ENCODE measurements around the gene TEDC1.

The TEDC1 gene

GRCh38 chr14:105452963-105453362, 38.1 kb upstream of the TEDC1 start:
- H3K4me3 Mint-ChIP-seq: no peak overlapping the region
- no peaks in the 10 kb centered on the region for H3K4me1 Mint-ChIP-seq (ENCODE audit: low read depth)
- no peak overlapping the region for H3K27ac Mint-ChIP-seq
- H3K27me3 Mint-ChIP-seq: no peaks in the 10 kb centered on the region
- H3K9me3 Mint-ChIP-seq: no peaks in the 10 kb centered on the region
- no peak for DNase-seq
- peaks cover 86% of the 10 kb centered on the region for H3K36me3 Mint-ChIP-seq (ENCODE audit: low read depth)

- peak overlapping the region; percentile 47 for H3K27ac Mint-ChIP-seq
- no peak overlapping the region for H3K4me3 Mint-ChIP-seq
- no peak for DNase-seq
- H3K4me1 Mint-ChIP-seq (ENCODE audit: low read depth): no peaks in the 10 kb centered on the region
- no peaks in the 10 kb centered on the region for H3K27me3 Mint-ChIP-seq
- H3K9me3 Mint-ChIP-seq: no peaks in the 10 kb centered on the region
- H3K36me3 Mint-ChIP-seq (ENCODE audit: low read depth): peaks cover 79% of the 10 kb centered on the region
These were observed 37.2 kb upstream of the TEDC1 start for GRCh38 chr14:105453847-105454246.

GRCh38 chr14:105455086-105455640, 35.9 kb upstream of the TEDC1 start:
- Mint-ChIP-seq H3K9me3 (no peaks in the 10 kb centered on the region), H3K27me3 (no peaks in the 10 kb centered on the region), H3K27ac (no peak overlapping the region), H3K4me1 (ENCODE audit: low read depth) (no peaks in the 10 kb centered on the region), H3K36me3 (ENCODE audit: low read depth) (peaks cover 72% of the 10 kb centered on the region), H3K4me3 (no peak overlapping the region)
- no peak for DNase-seq

- H3K9me3 Mint-ChIP-seq: no peaks in the 10 kb centered on the region
- DNase-seq: no peak
- no peaks in the 10 kb centered on the region for H3K27me3 Mint-ChIP-seq
- no peaks in the 10 kb centered on the region for H3K4me1 Mint-ChIP-seq (ENCODE audit: low read depth)
- H3K36me3 Mint-ChIP-seq (ENCODE audit: low read depth): peaks cover 73% of the 10 kb centered on the region
- no peak overlapping the region for H3K27ac Mint-ChIP-seq
- H3K4me3 Mint-ChIP-seq: no peak overlapping the region
These were observed 35.0 kb upstream of the TEDC1 start for GRCh38 chr14:105455766-105456660.

GRCh38 chr14:105456736-105457617, 34.1 kb upstream of the TEDC1 start:
- no peak overlapping the region for H3K4me3 Mint-ChIP-seq
- no peaks in the 10 kb centered on the region for H3K27me3 Mint-ChIP-seq
- H3K36me3 Mint-ChIP-seq (ENCODE audit: low read depth): peaks cover 73% of the 10 kb centered on the region
- H3K9me3 Mint-ChIP-seq: no peaks in the 10 kb centered on the region
- H3K4me1 Mint-ChIP-seq (ENCODE audit: low read depth): no peaks in the 10 kb centered on the region
- no peak overlapping the region for H3K27ac Mint-ChIP-seq
- no peak for DNase-seq

GRCh38 chr14:105458010-105458409, 33.0 kb upstream of the TEDC1 start:
- no peak for DNase-seq
- Mint-ChIP-seq H3K4me3 (no peak overlapping the region), H3K4me1 (ENCODE audit: low read depth) (no peaks in the 10 kb centered on the region), H3K36me3 (ENCODE audit: low read depth) (peaks cover 73% of the 10 kb centered on the region), H3K27ac (no peak overlapping the region), H3K9me3 (no peaks in the 10 kb centered on the region), H3K27me3 (no peaks in the 10 kb centered on the region)

- Mint-ChIP-seq H3K27ac (no peak overlapping the region), H3K9me3 (no peaks in the 10 kb centered on the region), H3K36me3 (ENCODE audit: low read depth) (peaks cover 73% of the 10 kb centered on the region), H3K27me3 (no peaks in the 10 kb centered on the region), H3K4me3 (no peak overlapping the region), H3K4me1 (ENCODE audit: low read depth) (no peaks in the 10 kb centered on the region)
- no peak for DNase-seq
These were observed 32.5 kb upstream of the TEDC1 start for GRCh38 chr14:105458571-105458970.

GRCh38 chr14:105460116-105460515, 30.9 kb upstream of the TEDC1 start:
- peaks cover 68% of the 10 kb centered on the region for H3K36me3 Mint-ChIP-seq (ENCODE audit: low read depth)

GRCh38 chr14:105460616-105461015, 30.4 kb upstream of the TEDC1 start:
- H3K27me3 Mint-ChIP-seq: no peaks in the 10 kb centered on the region
- H3K4me1 Mint-ChIP-seq (ENCODE audit: low read depth): no peaks in the 10 kb centered on the region
- H3K9me3 Mint-ChIP-seq: no peaks in the 10 kb centered on the region
- DNase-seq: no peak
- peak overlapping the region; percentile 26 for H3K27ac Mint-ChIP-seq
- H3K4me3 Mint-ChIP-seq: no peak overlapping the region
- peaks cover 67% of the 10 kb centered on the region for H3K36me3 Mint-ChIP-seq (ENCODE audit: low read depth)

More at GRCh38 chr14:105460116-105460515, 30.9 kb upstream of the TEDC1 start:
- no peak overlapping the region for H3K4me3 Mint-ChIP-seq
- no peaks in the 10 kb centered on the region for H3K9me3 Mint-ChIP-seq
- H3K27me3 Mint-ChIP-seq: no peaks in the 10 kb centered on the region
- no peak overlapping the region for H3K27ac Mint-ChIP-seq
- no peak for DNase-seq
- no peaks in the 10 kb centered on the region for H3K4me1 Mint-ChIP-seq (ENCODE audit: low read depth)

GRCh38 chr14:105461903-105462302, 29.1 kb upstream of the TEDC1 start:
- no peak for DNase-seq
- no peak overlapping the region for H3K4me3 Mint-ChIP-seq
- no peaks in the 10 kb centered on the region for H3K27me3 Mint-ChIP-seq
- no peaks in the 10 kb centered on the region for H3K4me1 Mint-ChIP-seq (ENCODE audit: low read depth)
- no peaks in the 10 kb centered on the region for H3K9me3 Mint-ChIP-seq
- H3K27ac Mint-ChIP-seq: peak overlapping the region; percentile 44
- peaks cover 58% of the 10 kb centered on the region for H3K36me3 Mint-ChIP-seq (ENCODE audit: low read depth)

- Mint-ChIP-seq H3K27me3 (no peaks in the 10 kb centered on the region), H3K9me3 (no peaks in the 10 kb centered on the region), H3K27ac (no peak overlapping the region), H3K36me3 (ENCODE audit: low read depth) (peaks cover 66% of the 10 kb centered on the region), H3K4me1 (ENCODE audit: low read depth) (no peaks in the 10 kb centered on the region), H3K4me3 (no peak overlapping the region)
- no peak for DNase-seq
These were observed 26.5 kb upstream of the TEDC1 start for GRCh38 chr14:105464501-105464900.

- Mint-ChIP-seq H3K4me3 (no peak overlapping the region), H3K4me1 (ENCODE audit: low read depth) (no peaks in the 10 kb centered on the region), H3K27ac (no peak overlapping the region), H3K27me3 (no peaks in the 10 kb centered on the region), H3K36me3 (ENCODE audit: low read depth) (peaks cover 70% of the 10 kb centered on the region), H3K9me3 (no peaks in the 10 kb centered on the region)
- no peak for DNase-seq
These were observed 25.6 kb upstream of the TEDC1 start for GRCh38 chr14:105465209-105466031.

GRCh38 chr14:105466531-105467248, 24.4 kb upstream of the TEDC1 start:
- Mint-ChIP-seq H3K27ac (no peak overlapping the region), H3K27me3 (no peaks in the 10 kb centered on the region), H3K9me3 (no peaks in the 10 kb centered on the region), H3K36me3 (ENCODE audit: low read depth) (peaks cover 59% of the 10 kb centered on the region), H3K4me1 (ENCODE audit: low read depth) (no peaks in the 10 kb centered on the region), H3K4me3 (no peak overlapping the region)
- no peak for DNase-seq
